Mesenchymal stem cell (in vitro differentiated cells and primary cell): ENCODE data around the gene CDK6.

Source experiments
- DNase-seq: peaks from one replicate; pipeline ENCODE4 v3.0.0-alpha.2; 2013
- H2AFZ ChIP-seq: one replicate; pipeline ENCODE4 v1.6.1; 2013; ENCODE audit warnings: low read depth, mild to moderate bottlenecking, control low read depth, inconsistent platforms, low read length, moderate library complexity
- H2AK5ac ChIP-seq: 2 replicates; pipeline ENCODE4 v1.6.1; 2013; ENCODE audit warnings: low read length, moderate library complexity, mild to moderate bottlenecking, inconsistent platforms; ENCODE audit not compliant: severe bottlenecking
- H2BK120ac ChIP-seq: one replicate; pipeline ENCODE4 v1.6.1; 2013; ENCODE audit warnings: low read depth, mild to moderate bottlenecking, inconsistent platforms, low read length, moderate library complexity
- H2BK12ac ChIP-seq, 2 experiments: one replicate each; pipeline ENCODE4 v1.6.1; 2013; ENCODE audit warnings: inconsistent platforms in 2 of 2, low read length in 2 of 2, mild to moderate bottlenecking in 2 of 2, moderate library complexity in 2 of 2, control low read depth in 1 of 2
- H2BK15ac ChIP-seq: one replicate; pipeline ENCODE4 v1.6.1; 2013; ENCODE audit warnings: mild to moderate bottlenecking, low read depth, inconsistent platforms; ENCODE audit not compliant: poor library complexity, severe bottlenecking
- H2BK5ac ChIP-seq: 2 replicates; pipeline ENCODE4 v1.6.1; 2013; ENCODE audit warnings: low read depth, mild to moderate bottlenecking, low read length, control low read depth, inconsistent platforms; ENCODE audit not compliant: poor library complexity, severe bottlenecking
- H3K14ac ChIP-seq, 2 experiments: one replicate each; pipeline ENCODE4 v1.6.1; 2013; ENCODE audit warnings: inconsistent platforms in 2 of 2, low read length in 2 of 2, control low read depth in 1 of 2, mild to moderate bottlenecking in 1 of 2, moderate library complexity in 1 of 2
- H3K18ac ChIP-seq, 2 experiments: one replicate each; pipeline ENCODE4 v1.6.1; 2013; ENCODE audit warnings: inconsistent platforms in 2 of 2, low read length in 2 of 2, control low read depth in 1 of 2, low read depth in 1 of 2, mild to moderate bottlenecking in 1 of 2
- H3K23ac ChIP-seq, 2 experiments: one replicate each; pipeline ENCODE4 v1.6.1; 2013; ENCODE audit warnings: inconsistent platforms in 2 of 2, low read length in 2 of 2, mild to moderate bottlenecking in 2 of 2, moderate library complexity in 2 of 2, control low read depth in 1 of 2
- H3K27ac ChIP-seq: 2 replicates; pipeline ENCODE4 v1.5.1; 2013; ENCODE audit warnings: mild to moderate bottlenecking, moderate library complexity, low read length, control low read depth, inconsistent platforms; ENCODE audit not compliant: poor library complexity, severe bottlenecking
- H3K27me3 ChIP-seq, 2 experiments: 2 replicates each; pipeline versions ENCODE4 v1.6.1 to v1.7.0; 2013; ENCODE audit warnings: low read length in 2 of 2, mild to moderate bottlenecking in 2 of 2, moderate library complexity in 2 of 2, control low read depth in 1 of 2, inconsistent platforms in 1 of 2; ENCODE audit not compliant: control insufficient read depth in 1 of 2, insufficient read depth in 1 of 2
- H3K36me3 ChIP-seq, 2 experiments: 2 replicates each; pipeline versions ENCODE4 v1.6.1 to v1.7.0; 2013; ENCODE audit warnings: low read length in 2 of 2, control low read depth in 1 of 2, inconsistent platforms in 1 of 2, low read depth in 1 of 2, mild to moderate bottlenecking in 1 of 2; ENCODE audit not compliant: insufficient read depth in 2 of 2, control insufficient read depth in 1 of 2
- H3K4ac ChIP-seq, 2 experiments: one replicate each; pipeline ENCODE4 v1.6.1; 2013; ENCODE audit warnings: inconsistent platforms in 2 of 2, low read length in 2 of 2, mild to moderate bottlenecking in 2 of 2, moderate library complexity in 2 of 2, control low read depth in 1 of 2, low read depth in 1 of 2
- H3K4me1 ChIP-seq: 2 replicates; pipeline ENCODE4 v1.6.1; 2013; ENCODE audit warnings: low read depth, low read length, control low read depth; ENCODE audit not compliant: control insufficient read depth, insufficient read depth
- H3K4me2 ChIP-seq: 2 replicates; pipeline ENCODE4 v1.6.1; 2013; ENCODE audit warnings: low read length, mild to moderate bottlenecking, inconsistent platforms; ENCODE audit not compliant: poor library complexity, severe bottlenecking
- H3K4me3 ChIP-seq, 2 experiments: 2 replicates each; pipeline versions ENCODE4 v1.5.1 to v1.7.0; 2013; ENCODE audit warnings: low read length in 2 of 2, mild to moderate bottlenecking in 2 of 2, control low read depth in 1 of 2, low read depth in 1 of 2; ENCODE audit not compliant: insufficient read depth in 1 of 2
- H3K79me1 ChIP-seq: replicated peaks from 2 replicates; pipeline ENCODE4 v1.6.1; 2013; ENCODE audit warnings: mild to moderate bottlenecking, control low read depth, low read length, inconsistent platforms; ENCODE audit not compliant: poor library complexity, severe bottlenecking
- H3K9ac ChIP-seq: 2 replicates; pipeline ENCODE4 v1.7.0; 2013; ENCODE audit warnings: mild to moderate bottlenecking, low read length, moderate library complexity
- H3K9me3 ChIP-seq: 2 replicates; pipeline ENCODE4 v1.7.0; 2013; ENCODE audit warnings: mild to moderate bottlenecking, low read length; ENCODE audit not compliant: control insufficient read depth
- H4K8ac ChIP-seq: one replicate; pipeline ENCODE4 v1.6.1; 2013; ENCODE audit warnings: inconsistent platforms, mild to moderate bottlenecking, low read length, moderate library complexity
- H4K91ac ChIP-seq: one replicate; pipeline ENCODE4 v1.6.1; 2013; ENCODE audit warnings: mild to moderate bottlenecking, low read length, inconsistent platforms
- WGBS: methylation state at CpG from one replicate; pipeline ENCODE4 v1.1.7; 2013; ENCODE audit warnings: mixed read lengths; 5-methylcytosine and 5-hydroxymethylcytosine counted together

Gene CDK6

GRCh38 chr7:92824901-92825480 lies 11.4 kb downstream of the CDK6 start:
- Histone ChIP-seq H3K4me2 (no peak overlapping the region), H2AK5ac (no peak overlapping the region), H3K27ac (no peak overlapping the region), H2BK15ac (no peak overlapping the region), H3K27me3 (no peaks in the 10 kb centered on the region), H3K36me3 (no peaks in the 10 kb centered on the region), H3K4me3 (no peak overlapping the region), H3K79me1 (no peaks in the 10 kb centered on the region), H2BK120ac (no peak overlapping the region), H4K8ac (no peak overlapping the region), H3K4ac (no peak overlapping the region), H2BK12ac (no peak overlapping the region), H3K18ac (no peak overlapping the region), H3K9ac (no peak overlapping the region), H3K23ac (no peak overlapping the region), H3K9me3 (no peaks in the 10 kb centered on the region), H3K14ac (no peak overlapping the region), H2BK5ac (no peak overlapping the region), H2AFZ (no peak overlapping the region), H3K4me1 (peaks cover 3% of the 10 kb centered on the region), H4K91ac (no peak overlapping the region)
- WGBS = 99% methylated on average over 3 of the region's 3 CpGs
- DNase-seq = no peak

- Histone ChIP-seq H3K9me3 (no peaks in the 10 kb centered on the region), H3K27ac (no peak overlapping the region), H3K79me1 (no peaks in the 10 kb centered on the region), H3K18ac (no peak overlapping the region), H3K23ac (no peak overlapping the region), H3K27me3 (no peaks in the 10 kb centered on the region), H2BK12ac (no peak overlapping the region), H2AFZ (no peak overlapping the region), H2BK120ac (no peak overlapping the region), H3K14ac (no peak overlapping the region), H4K8ac (no peak overlapping the region), H3K4me2 (no peak overlapping the region), H2BK15ac (no peak overlapping the region), H2AK5ac (no peak overlapping the region), H3K4me3 (no peak overlapping the region), H4K91ac (no peak overlapping the region), H3K9ac (no peak overlapping the region), H2BK5ac (no peak overlapping the region), H3K36me3 (no peaks in the 10 kb centered on the region), H3K4ac (no peak overlapping the region), H3K4me1 (peaks cover 3% of the 10 kb centered on the region)
- no peak for DNase-seq
- 100% methylated on average over 2 of the region's 2 CpGs for WGBS
Measured at GRCh38 chr7:92824450-92824849, 11.9 kb downstream of the CDK6 start.

GRCh38 chr7:92823042-92823441 lies 13.3 kb downstream of the CDK6 start:
- Histone ChIP-seq H3K27ac (no peak overlapping the region), H2BK15ac (no peak overlapping the region)

GRCh38 chr7:92820191-92820590 lies 16.2 kb downstream of the CDK6 start:
- Histone ChIP-seq H3K27me3 (no peaks in the 10 kb centered on the region), H3K18ac (no peak overlapping the region), H3K36me3 (no peaks in the 10 kb centered on the region), H3K4me1 (peaks cover 2% of the 10 kb centered on the region), H4K8ac (no peak overlapping the region), H2BK120ac (no peak overlapping the region), H3K23ac (no peak overlapping the region), H4K91ac (no peak overlapping the region), H3K4me2 (no peak overlapping the region), H3K9me3 (peaks cover 9% of the 10 kb centered on the region), H3K27ac (no peak overlapping the region), H2BK12ac (no peak overlapping the region), H3K4me3 (no peak overlapping the region), H2BK5ac (no peak overlapping the region), H2AFZ (no peak overlapping the region), H3K9ac (no peak overlapping the region), H2BK15ac (no peak overlapping the region), H3K79me1 (no peaks in the 10 kb centered on the region), H3K4ac (no peak overlapping the region), H3K14ac (no peak overlapping the region), H2AK5ac (no peak overlapping the region)
- peak; percentile 24 for DNase-seq
- 71% methylated on average over 2 of the region's 3 CpGs for WGBS

More at GRCh38 chr7:92823042-92823441, 13.3 kb downstream of the CDK6 start:
- H3K4me2 ChIP-seq = no peak overlapping the region
- no peak overlapping the region for H3K14ac ChIP-seq
- H2BK120ac ChIP-seq = no peak overlapping the region
- no peaks in the 10 kb centered on the region for H3K27me3 ChIP-seq
- H3K79me1 ChIP-seq = no peaks in the 10 kb centered on the region
- DNase-seq = no peak
- no peak overlapping the region for H3K9ac ChIP-seq
- no peak overlapping the region for H3K18ac ChIP-seq
- no peaks in the 10 kb centered on the region for H3K36me3 ChIP-seq
- no peak overlapping the region for H4K8ac ChIP-seq
- no peak overlapping the region for H2AK5ac ChIP-seq
- H2AFZ ChIP-seq = no peak overlapping the region
- H3K9me3 ChIP-seq = no peaks in the 10 kb centered on the region
- H3K4me1 ChIP-seq = peaks cover 3% of the 10 kb centered on the region
- H4K91ac ChIP-seq = no peak overlapping the region
- no peak overlapping the region for H2BK12ac ChIP-seq
- 100% methylated on average over 1 of the region's 1 CpG for WGBS
- no peak overlapping the region for H3K4me3 ChIP-seq
- H2BK5ac ChIP-seq = no peak overlapping the region
- no peak overlapping the region for H3K4ac ChIP-seq
- H3K23ac ChIP-seq = no peak overlapping the region
